GM10248 (cell line): ENCODE results near the gene CEP112.

Experiments used
- CTCF ChIA-PET: fragments of 300-600 bp; sonication (Branson Sonifier 250); formaldehyde crosslinking; extraction: SDS; loops from one replicate; lab custom pipeline; 2021; ENCODE audit warnings: antibody characterized with exemption; lab: Yijun Ruan, JAX
- POLR2A ChIA-PET: fragments of 350-650 bp; sonication (Branson Sonifier 250); formaldehyde crosslinking; extraction: SDS; loops from one replicate; lab custom pipeline; 2020; ENCODE audit warnings: antibody characterized with exemption; lab: Yijun Ruan, JAX
- DNase-seq: peaks from one replicate; pipeline ENCODE4 v3.0.0; 2012; ENCODE audit errors: extremely low spot score
- CTCF ChIP-seq: IDR thresholded peaks from 2 replicates; pipeline ENCODE4 v1.5.1; 2012; ENCODE audit warnings: mild to moderate bottlenecking, low read depth; ENCODE audit errors: extremely low read depth, missing control alignments, control extremely low read depth

CEP112 gene

DNA sequence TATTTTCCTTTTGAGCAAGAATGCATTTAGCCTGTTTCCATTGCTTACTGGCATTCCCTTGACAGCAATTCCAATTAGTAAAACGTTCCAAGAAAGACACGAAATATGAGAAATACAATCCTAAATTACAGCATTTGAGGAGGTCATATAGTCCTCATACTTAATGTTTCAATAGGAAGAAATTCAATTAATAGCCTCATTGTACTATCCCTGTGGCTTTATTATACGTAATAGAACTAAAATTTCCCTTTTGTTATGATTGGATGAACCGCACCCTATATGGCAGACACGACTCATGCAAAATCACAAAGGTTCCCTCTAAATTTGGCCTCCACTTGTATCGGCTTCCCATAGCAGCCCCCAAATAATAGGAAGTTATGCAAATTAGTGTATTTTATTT is 291.7 kb downstream of the CEP112 start:
- DNase-seq, result no peak
- POLR2A ChIA-PET, result no interaction called here
- CTCF ChIA-PET, result no interaction called here
- TF ChIP-seq CTCF, result no peak

- ChIA-PET POLR2A (no interaction called here), CTCF (no interaction called here)
- DNase-seq, result no peak
- no peak for TF ChIP-seq CTCF
Observed at GRCh38 chr17:65898651-65899050, 293.3 kb downstream of the CEP112 start.

DNA sequence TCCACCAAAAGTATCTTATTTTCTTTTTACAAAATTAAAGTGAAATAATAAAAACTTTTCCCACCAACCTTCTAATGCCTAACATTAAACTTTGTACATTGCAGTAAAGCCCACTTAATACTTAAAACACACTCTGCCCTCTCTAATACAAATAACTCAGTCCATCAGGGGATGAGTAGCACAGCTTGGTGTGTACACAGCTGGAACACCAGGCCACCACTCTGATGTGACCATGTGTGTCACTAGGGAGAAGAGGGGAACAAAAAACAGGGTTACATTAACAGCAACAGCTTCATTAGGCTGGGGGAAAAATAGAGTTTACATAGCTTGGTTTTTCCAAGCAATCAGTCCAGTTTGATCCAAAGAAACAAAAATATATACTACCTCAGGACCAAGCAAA is 295.0 kb downstream of the CEP112 start:
- no peak for DNase-seq
- CTCF ChIA-PET, result no interaction called here
- no peak for TF ChIP-seq CTCF
- POLR2A ChIA-PET, result interaction anchor here (0.5 kb wide), 1 partner anchor 942 kb away, joined by 11 read pairs; no protein-coding TSS in a partner anchor

GRCh38 chr17:65895969-65896368 is 296.0 kb downstream of the CEP112 start:
- POLR2A ChIA-PET, result no interaction called here
- DNase-seq, result no peak
- no peak for TF ChIP-seq CTCF
- CTCF ChIA-PET, result no interaction called here

- DNase-seq, result no peak
- POLR2A ChIA-PET, result no interaction called here
- CTCF ChIA-PET, result no interaction called here
- TF ChIP-seq CTCF, result no peak
Observed at GRCh38 chr17:65893692-65894279, 298.1 kb downstream of the CEP112 start.

- CTCF ChIA-PET, result no interaction called here
- POLR2A ChIA-PET, result no interaction called here
- DNase-seq, result peak; percentile 12
- TF ChIP-seq CTCF, result no peak
Observed at GRCh38 chr17:65892912-65893377, 299.0 kb downstream of the CEP112 start.
